HG03457 (cell line): ENCODE data around the gene PDK4.

Source experiments
- ATAC-seq: cut with Tn5 transposase; IDR thresholded peaks from one replicate; pipeline ENCODE4 v1.9.1; 2021; ENCODE audit warnings: moderate number of reproducible peaks; ENCODE audit not compliant: unreplicated experiment

The PDK4 gene

DNA sequence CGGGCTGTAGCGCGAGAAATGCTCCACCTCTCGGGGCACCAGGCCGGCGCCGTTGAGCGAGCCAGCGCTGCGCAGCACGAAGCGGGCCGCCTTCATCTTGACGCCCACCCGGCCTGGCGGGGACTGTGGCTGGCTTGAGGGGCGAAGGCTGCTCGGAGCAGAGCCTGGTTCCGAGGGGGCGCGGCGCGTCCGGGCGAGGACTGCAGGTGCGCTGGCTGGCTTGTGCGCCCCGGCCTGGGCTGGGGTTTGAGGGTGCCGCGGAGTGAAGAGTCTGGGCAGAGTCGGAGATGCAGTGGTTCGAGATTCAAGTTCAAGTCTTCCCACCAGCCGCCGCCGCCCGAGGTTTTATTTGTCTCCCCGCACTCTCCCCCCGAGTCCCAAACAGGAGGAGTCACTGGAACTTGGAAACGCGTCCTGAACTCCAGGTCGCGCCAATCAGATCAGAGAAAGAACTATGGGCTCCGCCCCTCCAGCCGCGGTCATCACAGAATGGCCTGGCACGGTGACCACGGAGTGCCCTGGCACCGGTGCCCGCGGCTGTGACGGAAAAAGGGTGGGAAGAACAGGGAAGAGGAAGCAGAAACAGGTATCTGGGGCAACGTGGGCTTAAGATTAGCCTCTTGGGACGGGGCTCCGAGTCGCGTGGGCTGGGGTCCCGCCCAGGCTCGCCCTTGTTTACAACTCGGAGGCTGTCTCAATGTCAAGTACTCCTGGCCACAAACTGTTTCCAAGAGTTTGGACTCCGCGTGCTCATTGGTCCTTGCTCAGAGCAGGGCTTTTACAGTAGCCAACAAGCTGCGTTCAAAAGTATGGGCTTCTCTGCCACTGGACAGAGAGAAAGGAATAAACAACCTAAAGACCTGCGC, at the start of gene PDK4:
PDK4 (minus strand) TSS at position 319 of the 866 bp plus-strand sequence; CDS start at position 96, 223 bp downstream.
- no peak for ATAC-seq

DNA sequence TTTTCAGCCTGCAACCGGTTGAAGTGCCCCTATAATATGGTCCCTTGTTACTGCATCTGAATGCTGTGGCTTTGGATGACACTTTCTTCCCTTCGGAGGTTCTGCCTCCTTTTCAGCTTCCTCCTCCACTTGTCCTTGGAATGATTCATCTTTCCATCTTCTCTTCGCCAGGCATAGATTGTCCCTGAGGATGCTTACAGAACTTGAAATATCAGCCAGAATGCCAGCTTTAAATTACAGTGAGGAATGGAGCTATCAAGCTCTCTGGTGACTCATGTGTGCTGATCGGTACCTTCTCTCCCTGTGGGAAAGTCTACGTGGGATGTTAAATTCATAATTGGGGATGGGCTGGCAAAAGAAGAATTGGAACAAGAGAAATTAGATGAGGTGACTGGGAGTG, 45.9 kb upstream of the PDK4 start:
- no peak for ATAC-seq

DNA sequence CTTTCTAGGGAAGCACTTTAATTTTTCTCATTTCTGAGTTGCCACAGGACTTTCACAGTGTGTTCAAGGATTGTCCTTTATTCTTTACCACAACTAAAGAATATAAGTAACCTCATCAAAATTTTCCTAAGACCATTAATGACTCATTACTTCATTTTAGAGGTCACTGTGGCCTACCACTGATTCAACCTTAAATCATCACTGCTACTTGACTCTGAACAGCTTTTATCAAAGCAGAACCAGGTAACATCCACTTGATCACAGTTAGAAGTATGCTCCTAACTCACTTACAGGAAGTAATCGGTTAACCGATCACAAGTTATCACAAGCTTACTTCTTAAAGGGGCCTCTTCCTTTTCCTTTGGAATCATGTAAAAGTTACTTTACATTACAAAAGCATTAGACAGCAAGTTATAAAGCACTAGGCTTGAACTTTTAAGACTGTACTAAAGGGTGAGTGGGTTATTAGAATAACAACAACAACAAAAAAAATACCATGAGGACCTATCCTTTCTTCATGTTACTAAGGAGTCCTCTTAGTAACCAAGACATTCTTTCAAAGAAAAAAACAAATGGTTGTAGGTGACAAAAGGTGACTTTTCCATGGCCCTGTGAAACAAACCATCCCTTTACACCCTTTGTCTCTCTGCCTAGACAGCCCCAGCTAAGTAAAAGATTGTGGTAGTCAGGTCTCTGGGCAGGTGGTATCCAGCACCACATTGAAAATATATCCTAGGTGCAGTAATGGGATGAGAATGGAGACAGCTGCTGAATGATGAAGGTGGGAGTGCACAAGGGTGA, 40.0 kb upstream of the PDK4 start:
- no peak for ATAC-seq

DNA sequence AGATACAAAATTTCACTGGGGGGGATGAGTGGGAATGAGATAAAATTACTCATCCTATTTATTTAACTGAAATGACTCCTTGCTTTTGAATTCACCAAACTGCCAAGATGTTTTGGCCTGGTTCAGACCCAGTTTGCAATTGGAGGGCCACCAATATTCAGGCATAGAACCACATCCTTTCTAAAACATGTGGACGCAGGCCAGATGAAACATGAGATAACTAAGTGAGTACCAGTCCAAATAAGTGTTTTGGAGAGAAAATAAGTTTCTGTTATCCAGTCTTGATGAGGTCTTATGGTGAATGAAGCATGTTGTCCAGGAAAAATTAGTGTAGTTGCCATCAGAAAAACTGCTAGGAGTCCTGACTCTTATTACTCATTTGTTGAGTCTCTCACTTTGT, 36.3 kb upstream of the PDK4 start:
- no peak for ATAC-seq

DNA sequence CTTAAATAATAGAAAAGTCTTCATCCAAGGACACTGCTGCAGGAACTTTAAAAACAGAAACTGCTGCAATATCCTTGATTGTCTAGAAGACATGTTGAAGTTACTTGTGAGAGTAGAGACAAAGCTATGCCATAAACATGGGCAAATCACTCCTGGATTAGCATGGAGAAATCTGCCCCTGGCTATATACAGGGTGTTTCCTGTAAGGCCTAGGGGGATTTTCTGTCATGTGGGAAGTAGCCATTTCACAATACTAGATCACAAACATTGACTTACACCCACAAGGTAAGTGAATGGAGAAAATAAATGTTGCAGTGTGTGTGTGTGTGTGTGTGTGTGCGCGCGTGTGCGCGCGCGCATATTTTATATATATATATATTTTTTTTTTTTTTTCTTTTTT, 35.2 kb upstream of the PDK4 start:
- ATAC-seq, result no peak

DNA sequence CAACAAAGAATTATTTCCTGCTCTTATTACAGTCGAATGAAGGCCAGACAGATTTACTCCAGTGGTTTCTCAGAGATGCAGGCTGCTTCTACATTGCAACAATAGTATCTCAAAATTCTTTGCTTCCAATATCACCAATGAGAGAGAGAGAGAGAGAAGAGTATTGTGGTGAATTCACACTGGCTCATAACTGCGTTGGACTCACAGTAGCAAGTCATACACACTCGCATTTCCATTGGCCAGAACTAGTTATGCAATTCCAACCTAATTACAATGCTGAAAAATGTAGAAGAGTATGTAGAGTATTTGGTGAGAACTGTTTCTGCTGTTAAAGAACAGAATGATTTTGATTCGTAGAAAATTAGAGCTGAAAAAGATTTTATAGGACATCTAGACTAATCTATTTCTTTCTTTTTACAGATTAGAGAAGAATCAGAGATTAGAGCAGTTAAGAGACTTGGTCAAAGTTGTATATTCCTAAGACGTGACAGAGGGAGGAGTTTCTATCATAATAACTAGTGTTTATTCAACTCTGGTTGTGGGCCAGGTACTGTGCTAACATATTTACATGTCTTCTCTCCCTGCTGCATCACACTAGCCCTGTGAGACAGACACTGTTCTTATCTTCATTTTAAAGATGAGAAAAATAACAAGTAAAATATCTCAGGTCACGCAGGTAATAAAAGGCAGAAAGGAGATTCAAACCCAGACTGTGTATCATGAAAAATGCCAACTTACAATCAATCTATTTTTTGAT, 34.6 kb upstream of the PDK4 start:
- no peak for ATAC-seq

DNA sequence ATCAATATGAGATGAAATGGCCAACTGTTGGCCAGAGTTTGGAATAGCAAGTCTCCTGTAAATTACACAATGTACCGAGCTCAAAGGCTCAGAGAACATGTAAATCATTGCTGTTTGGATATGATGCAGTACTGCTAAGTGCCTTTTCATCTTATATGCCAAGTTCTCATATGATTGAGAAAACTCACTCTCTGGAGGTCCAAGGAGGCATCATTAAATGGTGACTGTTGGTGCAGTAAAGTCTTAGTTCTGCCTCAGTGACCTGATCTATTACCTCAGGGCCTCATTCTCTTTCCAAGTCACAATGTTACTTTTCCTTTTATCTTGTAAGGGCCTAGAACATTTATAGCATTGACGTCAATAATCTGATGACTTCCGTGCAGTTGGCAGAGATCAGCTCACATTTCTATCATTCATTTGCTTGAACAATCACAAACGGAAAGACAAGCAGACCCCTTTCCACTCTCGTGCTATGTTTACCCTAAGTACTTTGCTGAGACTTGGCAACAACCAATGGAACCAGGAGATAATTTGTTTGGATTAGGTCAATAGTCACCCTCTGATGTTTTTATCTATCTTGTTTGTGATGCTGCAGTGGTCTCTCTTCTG, 32.6 kb upstream of the PDK4 start:
- no peak for ATAC-seq

DNA sequence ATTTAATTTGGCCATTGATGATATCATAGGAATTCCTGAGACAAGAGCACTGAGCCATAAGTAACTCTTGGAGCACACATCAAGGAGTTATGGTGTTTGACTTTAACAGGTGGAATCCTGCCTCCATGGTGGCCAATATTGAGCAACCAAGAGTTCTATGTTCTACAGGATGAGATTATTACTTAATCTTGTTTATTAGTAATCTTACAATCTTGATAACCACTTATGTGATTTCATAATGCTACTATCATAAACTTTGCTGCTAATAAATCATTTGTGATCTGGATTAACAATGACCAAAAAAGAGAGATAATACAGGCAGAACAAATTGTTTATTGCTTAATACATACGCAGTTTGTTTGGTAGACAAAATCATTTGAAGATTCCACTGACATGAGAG, 27.5 kb upstream of the PDK4 start:
- no peak for ATAC-seq

DNA sequence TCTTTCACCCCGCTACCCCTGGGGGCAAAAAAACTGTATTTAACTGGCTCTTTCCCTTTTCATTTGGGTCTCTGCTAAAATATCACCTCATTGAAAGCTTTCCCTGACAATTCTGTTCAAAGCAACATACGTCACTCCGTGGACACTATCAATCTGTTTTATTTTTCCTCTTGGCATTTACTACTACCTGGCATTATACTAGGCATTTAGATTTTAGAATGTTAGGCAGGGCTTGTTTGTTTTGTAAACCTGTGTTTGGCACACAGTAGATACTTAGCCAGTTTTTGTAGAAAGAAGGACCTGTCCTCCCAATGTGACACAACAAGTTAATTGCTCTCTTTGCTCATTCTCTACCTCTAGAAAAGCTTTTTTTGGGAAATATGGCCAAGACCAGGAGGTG, 26.5 kb upstream of the PDK4 start:
- no peak for ATAC-seq

DNA sequence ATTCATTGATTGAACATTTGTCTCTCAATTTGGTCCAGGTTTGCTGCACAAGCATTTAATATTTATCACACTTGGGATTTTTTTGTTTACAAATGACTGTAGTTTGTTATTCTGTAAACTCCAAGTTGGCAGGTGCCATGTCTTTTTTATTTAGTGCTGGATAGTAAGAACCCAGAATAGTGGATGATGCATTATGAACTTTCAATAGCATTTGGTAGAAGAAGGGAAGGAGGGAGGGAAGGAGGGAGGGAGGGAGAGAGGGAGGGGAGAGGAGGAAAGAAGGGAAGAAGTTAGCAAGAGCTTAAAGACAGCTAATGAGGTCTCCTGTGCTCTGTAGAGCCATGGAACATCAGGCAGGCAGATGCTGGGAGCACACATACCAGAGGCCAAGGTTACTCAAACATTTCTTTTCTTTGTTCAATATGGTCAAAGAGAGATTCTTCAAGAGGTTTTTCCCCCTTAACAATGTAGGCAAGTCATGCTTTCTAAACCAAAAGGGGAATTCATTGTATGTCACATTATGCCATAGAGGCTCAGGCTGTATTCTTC, 25.8 kb upstream of the PDK4 start:
- no peak for ATAC-seq

DNA sequence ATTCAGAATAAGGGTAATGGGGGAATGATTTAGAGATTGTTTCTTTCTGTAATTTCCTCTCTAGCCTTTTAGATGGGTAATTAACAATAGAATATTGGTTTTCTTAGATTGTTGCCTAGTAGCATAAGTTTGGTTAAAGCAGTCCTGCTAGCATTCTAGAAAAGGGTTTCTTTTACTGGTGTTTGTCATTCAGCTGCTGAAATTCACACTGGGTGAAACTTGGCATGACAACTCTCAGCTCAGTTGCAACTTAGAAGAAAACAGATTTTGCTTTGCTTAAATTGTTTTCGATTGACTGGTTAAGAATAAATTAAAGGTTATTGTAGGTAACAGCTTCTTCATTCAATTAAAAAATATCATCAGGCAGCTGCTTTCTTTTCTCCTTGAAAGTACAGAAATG, 25.1 kb upstream of the PDK4 start:
- no peak for ATAC-seq

DNA sequence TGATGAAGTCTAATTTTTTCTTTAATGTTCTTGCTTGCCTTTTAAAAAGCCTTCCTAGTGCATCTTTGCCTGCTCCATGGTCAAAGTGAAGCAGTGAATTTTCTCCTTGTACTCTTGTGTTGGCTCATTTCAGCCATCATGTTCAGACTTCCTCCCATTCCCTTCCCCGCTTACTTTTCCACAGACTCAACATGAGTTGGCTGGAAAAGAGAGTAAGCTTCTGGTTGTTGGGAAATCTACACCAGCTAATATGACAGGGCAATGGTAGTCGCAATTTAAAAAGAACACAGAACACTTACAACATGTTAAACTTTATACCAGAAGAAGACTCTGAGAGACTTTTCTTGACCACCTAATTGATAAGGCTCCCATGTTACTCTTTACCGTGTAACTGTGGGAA, 24.3 kb upstream of the PDK4 start:
- no peak for ATAC-seq

DNA sequence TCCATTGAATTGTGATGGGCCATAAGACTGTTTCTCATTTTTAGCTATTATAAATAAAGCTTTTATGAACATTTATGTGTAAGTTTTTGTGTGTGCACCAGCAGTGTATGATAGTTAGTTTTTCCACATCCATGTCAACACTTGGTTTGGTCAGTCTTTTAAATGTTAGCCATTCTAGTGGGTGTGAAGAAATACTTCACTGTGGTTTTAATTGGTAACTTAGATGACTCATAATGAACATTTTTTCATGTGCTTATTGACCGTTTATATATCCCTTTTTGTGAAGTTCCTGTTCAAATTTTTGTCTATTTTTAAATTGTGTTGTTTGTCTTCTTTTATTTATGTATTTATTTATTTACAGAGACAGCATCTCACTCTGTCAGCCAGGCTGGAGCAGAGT, 23.6 kb upstream of the PDK4 start:
- no peak for ATAC-seq

DNA sequence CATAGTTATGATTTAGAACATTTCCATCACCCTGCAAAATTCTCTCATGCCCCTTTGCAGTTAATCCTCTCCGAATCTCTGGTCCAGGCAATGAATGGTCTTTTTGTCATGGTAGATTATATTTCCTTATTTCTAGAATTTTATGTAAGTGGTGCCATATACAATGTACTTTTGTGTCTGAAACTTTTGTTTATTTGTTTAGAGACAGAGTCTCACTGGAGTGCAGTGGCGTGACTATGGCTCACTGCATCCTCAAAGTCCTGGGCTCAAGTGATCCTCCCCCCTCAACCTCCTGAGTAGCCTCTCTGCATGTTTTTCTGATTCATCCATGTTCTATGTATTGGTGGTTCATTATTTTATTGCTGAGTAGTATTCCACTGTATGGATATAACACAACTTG, 23.2 kb upstream of the PDK4 start:
- ATAC-seq, result no peak

DNA sequence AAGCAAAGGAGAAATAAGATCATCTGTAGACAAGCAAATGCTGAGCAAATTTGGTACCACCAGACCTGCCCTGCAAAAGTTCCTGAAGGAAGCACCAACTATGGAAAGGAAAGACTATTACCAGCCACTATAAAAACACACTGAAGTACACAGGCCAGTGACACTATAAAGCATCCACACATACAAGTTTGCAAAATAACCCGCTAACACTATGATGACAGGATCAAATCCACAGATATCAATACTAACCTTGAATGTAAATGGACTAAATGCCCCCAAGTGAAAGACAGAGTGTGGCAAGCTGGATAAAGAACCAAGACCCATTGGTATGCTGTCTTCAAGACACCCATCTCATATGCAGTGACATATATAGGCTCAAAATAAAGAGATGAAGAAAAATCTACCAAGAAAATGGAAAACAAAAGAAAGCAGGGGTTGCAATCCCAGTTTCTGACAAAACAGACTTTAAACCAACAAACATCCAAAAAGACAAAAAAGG, 18.2 kb upstream of the PDK4 start:
- ATAC-seq, result no peak

DNA sequence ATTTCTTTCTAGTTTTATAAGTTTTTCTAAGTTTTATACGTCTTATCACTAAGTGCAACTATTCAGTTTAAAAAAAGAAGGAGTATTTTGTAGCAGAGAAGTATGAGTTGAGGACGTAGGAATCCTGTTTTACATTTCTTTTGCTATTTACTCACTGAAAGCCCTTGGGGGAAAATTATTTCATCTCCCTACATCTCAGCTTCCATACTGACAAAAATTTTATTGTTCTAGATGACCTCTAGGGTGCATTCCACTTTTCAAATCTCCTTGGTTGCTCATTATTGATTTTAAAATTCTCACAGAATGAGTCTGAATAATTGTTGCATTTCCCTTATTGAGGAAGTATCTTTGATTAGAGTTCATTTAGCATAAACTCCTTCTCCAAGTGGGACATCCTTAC, 14.9 kb upstream of the PDK4 start:
- ATAC-seq, result no peak

DNA sequence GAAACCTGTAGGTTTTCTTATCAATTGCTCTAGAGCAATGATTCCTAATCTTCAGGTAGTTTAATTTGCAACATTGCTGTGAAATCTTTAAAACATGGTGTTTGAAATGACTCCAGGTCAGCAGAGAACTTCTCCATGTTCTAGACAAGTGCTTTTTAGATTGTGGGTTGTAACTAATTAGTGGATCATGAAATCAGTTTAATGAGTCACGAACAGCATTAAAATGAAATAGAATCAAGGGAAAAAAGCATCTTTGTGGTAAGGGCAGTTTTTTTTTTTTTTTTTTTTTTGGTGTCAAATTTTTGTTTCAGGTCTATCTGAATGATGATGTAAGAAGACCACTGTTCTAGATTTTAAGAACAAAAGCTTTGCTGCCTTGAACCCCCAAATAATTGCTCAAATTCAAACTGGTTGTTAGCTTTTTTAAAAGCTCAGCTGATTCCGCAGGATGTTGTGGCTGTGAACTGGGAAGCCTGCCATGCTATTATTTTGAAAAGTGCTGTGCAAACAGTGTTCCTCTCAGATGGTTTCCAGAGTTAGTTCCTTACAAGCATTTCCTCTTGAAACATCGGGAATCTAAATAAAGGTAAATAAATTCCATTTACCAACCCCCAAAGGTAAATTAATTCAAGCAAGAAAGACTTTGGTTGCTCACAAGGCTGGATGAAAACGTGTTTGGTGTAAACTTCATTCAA, 13.1 kb upstream of the PDK4 start:
- no peak for ATAC-seq

DNA sequence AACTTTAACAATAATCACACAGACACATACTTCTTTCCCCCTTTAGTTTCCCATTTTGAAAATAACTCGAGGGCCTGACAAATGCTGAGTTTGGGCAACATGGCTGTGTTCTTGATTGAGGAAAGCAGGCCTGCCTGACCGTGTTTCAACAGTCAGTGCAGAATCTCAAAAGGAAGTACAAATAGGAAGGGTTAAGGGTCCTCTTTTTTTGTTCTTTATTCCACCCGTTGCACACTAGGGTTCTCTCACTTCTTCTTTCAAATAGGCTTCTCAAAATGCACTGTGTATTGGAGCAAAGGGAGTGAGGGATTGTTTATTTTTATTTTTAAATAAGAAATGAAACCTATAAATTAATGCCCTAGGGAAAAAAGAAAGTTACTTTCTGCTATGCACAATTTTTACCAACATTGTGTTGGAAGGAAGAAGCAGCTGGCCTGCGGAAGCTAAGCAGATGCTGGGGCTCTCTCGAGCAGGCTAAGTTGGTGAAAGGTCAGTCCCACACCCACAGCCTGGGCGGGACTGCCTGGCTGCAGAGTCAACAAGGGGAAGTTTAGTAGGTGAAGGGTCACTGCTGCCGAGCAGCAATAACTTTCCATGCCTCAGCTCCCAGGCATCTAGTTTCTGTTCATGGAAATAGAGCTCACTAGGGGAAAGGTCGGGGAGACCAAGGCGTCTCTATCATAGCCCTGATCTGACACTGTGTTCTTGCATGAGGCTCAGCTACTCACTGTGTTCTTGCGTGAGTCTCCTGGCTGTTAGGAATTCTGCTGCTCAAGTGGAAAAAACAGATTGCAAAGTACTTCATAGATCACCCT, 12.2 kb upstream of the PDK4 start:
- peak; percentile 98 for ATAC-seq

DNA sequence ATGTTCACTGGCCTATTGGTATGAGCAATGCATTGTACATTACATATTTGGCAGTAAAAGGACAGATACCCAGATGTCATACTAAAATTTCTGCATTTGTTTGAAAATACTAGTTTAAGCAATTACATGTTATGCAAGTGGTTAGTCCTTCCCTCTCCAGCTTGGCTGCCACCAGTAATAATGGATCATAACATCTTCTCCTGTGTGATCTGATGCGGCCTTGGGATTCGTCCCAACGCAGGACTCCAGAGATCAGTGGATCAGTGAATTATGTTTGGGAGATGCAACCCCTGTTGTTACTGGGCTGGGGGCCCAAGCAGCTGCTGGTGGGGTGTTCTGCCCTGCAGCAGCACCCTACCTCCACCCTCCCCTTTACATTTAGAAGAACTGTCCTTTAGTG, 11.2 kb upstream of the PDK4 start:
- ATAC-seq, result no peak
